Keratinocyte (primary cell): ENCODE data around the gene RAB11A.

ENCODE experiments used
- EZH2 ChIP-seq: IDR thresholded peaks from one replicate; pipeline ENCODE4 v1.6.1; 2012; ENCODE audit warnings: inconsistent platforms, mild to moderate bottlenecking, low read length, moderate library complexity
- TF ChIP-seq, protein P1 (sequence below), 3 experiments: IDR thresholded peaks in 1 of 3; conservative IDR thresholded peaks in 1 of 3; optimal IDR thresholded peaks in 1 of 3; 2 replicates in 2 of 3; 3 replicates in 1 of 3; pipeline versions ENCODE3 to v1.5.1; 2011; ENCODE audit warnings: low read length in 3 of 3, mild to moderate bottlenecking in 3 of 3, moderate library complexity in 2 of 3, control low read depth in 1 of 3, inconsistent platforms in 1 of 3; ENCODE audit not compliant: insufficient read depth in 2 of 3; ENCODE audit errors: extremely low read depth in 1 of 3

DNA sequence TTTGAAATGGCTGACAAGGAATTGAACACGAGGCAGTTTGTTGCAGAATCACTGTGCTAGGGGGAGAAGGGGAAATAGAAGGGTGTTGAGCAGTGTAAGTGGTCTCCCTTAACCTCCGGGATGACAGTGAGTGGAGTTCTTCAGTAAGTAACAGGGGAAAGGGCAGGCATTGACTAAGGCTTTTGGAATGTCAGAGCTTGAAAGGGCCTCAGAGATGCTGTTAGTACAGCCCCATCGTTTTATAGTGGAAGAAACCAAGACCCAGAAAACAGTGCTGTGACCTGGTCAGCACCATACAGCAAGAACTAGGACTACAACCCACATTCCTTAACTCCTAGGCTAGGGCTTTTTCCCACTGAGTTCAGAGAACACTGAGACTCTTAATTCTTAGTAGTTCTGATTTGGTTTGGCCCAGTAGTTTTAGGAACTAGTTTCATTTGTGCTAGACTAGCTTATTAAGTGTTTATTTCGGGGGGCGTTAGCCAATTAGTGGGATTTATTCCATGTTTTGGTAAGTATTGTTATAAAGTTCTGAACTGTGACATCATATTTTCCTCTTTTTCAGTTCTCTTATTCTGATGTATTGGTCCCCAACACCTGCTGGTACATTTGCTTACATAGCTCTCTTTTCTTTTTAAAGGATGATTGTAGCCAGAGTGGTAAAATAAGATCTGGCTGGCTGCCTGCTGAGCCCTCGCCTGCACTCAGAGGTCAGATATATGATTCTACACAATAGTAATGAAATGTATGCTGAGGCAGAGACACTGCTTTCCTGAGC, 34.2 kb downstream of the RAB11A start:
- TF ChIP-seq, protein P1, sequence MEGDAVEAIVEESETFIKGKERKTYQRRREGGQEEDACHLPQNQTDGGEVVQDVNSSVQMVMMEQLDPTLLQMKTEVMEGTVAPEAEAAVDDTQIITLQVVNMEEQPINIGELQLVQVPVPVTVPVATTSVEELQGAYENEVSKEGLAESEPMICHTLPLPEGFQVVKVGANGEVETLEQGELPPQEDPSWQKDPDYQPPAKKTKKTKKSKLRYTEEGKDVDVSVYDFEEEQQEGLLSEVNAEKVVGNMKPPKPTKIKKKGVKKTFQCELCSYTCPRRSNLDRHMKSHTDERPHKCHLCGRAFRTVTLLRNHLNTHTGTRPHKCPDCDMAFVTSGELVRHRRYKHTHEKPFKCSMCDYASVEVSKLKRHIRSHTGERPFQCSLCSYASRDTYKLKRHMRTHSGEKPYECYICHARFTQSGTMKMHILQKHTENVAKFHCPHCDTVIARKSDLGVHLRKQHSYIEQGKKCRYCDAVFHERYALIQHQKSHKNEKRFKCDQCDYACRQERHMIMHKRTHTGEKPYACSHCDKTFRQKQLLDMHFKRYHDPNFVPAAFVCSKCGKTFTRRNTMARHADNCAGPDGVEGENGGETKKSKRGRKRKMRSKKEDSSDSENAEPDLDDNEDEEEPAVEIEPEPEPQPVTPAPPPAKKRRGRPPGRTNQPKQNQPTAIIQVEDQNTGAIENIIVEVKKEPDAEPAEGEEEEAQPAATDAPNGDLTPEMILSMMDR (optimal IDR thresholded peaks at IDR 0.05 in 1 of 3, IDR thresholded peaks at IDR 0.05 in 1 of 3, conservative IDR thresholded peaks at IDR 0.05 in 1 of 3; ENCODE audit: extremely low read depth in 1 of 3, insufficient read depth in 2 of 3, low read length in 3 of 3) = no peak
- no peak for TF ChIP-seq EZH2
